ENCODE data around the gene NME3.

Gene NME3

GRCh38 chr16:1790611-1791255 lies 19.4 kb upstream of the NME3 start:
- in situ Hi-C loops (cut with HindIII; ENCODE audit: low sequenced_read_pairs), result no loop called here
- no peak overlapping the region for H3K4me3 ChIP-seq (ENCODE audit: low read depth, low read length)
- no peak for DNase-seq (ENCODE audit: low read depth)
- no peak for TF ChIP-seq CTCF (IDR thresholded peaks at IDR 0.05; ENCODE audit: low read depth, low read length, missing control alignments)

- no peak for DNase-seq (ENCODE audit: low read depth)
- H3K4me3 ChIP-seq (ENCODE audit: low read depth, low read length), result no peak overlapping the region
- TF ChIP-seq CTCF (IDR thresholded peaks at IDR 0.05; ENCODE audit: low read depth, low read length, missing control alignments), result no peak
- in situ Hi-C loops (cut with HindIII; ENCODE audit: low sequenced_read_pairs), result no loop called here
These were observed 18.9 kb upstream of the NME3 start for GRCh38 chr16:1790261-1790610.

GRCh38 chr16:1789643-1790045 lies 18.3 kb upstream of the NME3 start:
- in situ Hi-C loops (cut with HindIII; ENCODE audit: low sequenced_read_pairs), result no loop called here
- no peak for DNase-seq (ENCODE audit: low read depth)
- TF ChIP-seq CTCF (IDR thresholded peaks at IDR 0.05; ENCODE audit: low read depth, low read length, missing control alignments), result no peak
- H3K4me3 ChIP-seq (ENCODE audit: low read depth, low read length), result no peak overlapping the region

- in situ Hi-C loops (cut with HindIII; ENCODE audit: low sequenced_read_pairs), result no loop called here
- TF ChIP-seq CTCF (IDR thresholded peaks at IDR 0.05; ENCODE audit: low read depth, low read length, missing control alignments), result no peak
- no peak for DNase-seq (ENCODE audit: low read depth)
- no peak overlapping the region for H3K4me3 ChIP-seq (ENCODE audit: low read depth, low read length)
These were observed 17.4 kb upstream of the NME3 start for GRCh38 chr16:1788708-1789100.

GRCh38 chr16:1788095-1788707 lies 16.9 kb upstream of the NME3 start:
- in situ Hi-C loops (cut with HindIII; ENCODE audit: low sequenced_read_pairs), result no loop called here
- no peak overlapping the region for H3K4me3 ChIP-seq (ENCODE audit: low read depth, low read length)
- DNase-seq (ENCODE audit: low read depth), result no peak
- no peak for TF ChIP-seq CTCF (IDR thresholded peaks at IDR 0.05; ENCODE audit: low read depth, low read length, missing control alignments)

- no peak for DNase-seq (ENCODE audit: low read depth)
- in situ Hi-C loops (cut with HindIII; ENCODE audit: low sequenced_read_pairs), result no loop called here
- TF ChIP-seq CTCF (IDR thresholded peaks at IDR 0.05; ENCODE audit: low read depth, low read length, missing control alignments), result no peak
- no peak overlapping the region for H3K4me3 ChIP-seq (ENCODE audit: low read depth, low read length)
These were observed 16.2 kb upstream of the NME3 start for GRCh38 chr16:1787322-1788094.

Measured in astrocyte of the cerebellum (primary cell).